ENCODE data around the gene POR. TPM values are rescaled to one million over a fixed set of nuclear protein-coding genes. Genes with fewer than 3 reads are reported as not detected.

Gene POR
- total RNA-seq, 4 donors from 2014 or later: 66.6 to 244 (median 107) TPM

GRCh38 chr7:75980430-75981202 lies 65.7 kb downstream of the POR start:
- WGBS, 2 donors: 85 to 86% methylated on average over 25 to 27 of the region's 29 CpGs

GRCh38 chr7:75981203-75981452 lies 66.2 kb downstream of the POR start:
- WGBS, 2 donors: 78 to 86% methylated on average over 10 to 11 of the region's 12 CpGs
- Histone ChIP-seq H3K9me3 (no peaks in the 10 kb centered on the region), H3K36me3 (peaks cover 4 to 75% (median 23%) of the 10 kb centered on the region in 3 donors), H3K27ac (no peak overlapping the region), H3K27me3 (no peaks in the 10 kb centered on the region), H3K4me1 (peaks cover 0 to 65% (median 0%) of the 10 kb centered on the region in 4 donors), H3K4me3 (no peak overlapping the region)
- TF ChIP-seq POLR2A (IDR thresholded peaks at IDR 0.05) (no peak), CTCF (IDR thresholded peaks at IDR 0.05) (no peak), EP300 (IDR thresholded peaks at IDR 0.05) (no peak)
- no peak for DNase-seq (ENCODE audit: low spot score in 2 of 2)

More at GRCh38 chr7:75980430-75981202, 65.7 kb downstream of the POR start:
- peaks cover 0 to 60% (median 0%) of the 10 kb centered on the region in 4 donors for H3K4me1 ChIP-seq
- H3K27ac ChIP-seq: peak overlapping the region in 2 of 4 donors; percentile 31 to 58
- no peak for TF ChIP-seq CTCF (IDR thresholded peaks at IDR 0.05)
- TF ChIP-seq POLR2A (IDR thresholded peaks at IDR 0.05): no peak
- no peak for TF ChIP-seq EP300 (IDR thresholded peaks at IDR 0.05)
- DNase-seq (ENCODE audit: low spot score in 2 of 2): no peak
- peaks cover 4 to 70% (median 18%) of the 10 kb centered on the region in 3 donors for H3K36me3 ChIP-seq
- H3K9me3 ChIP-seq: no peaks in the 10 kb centered on the region
- H3K27me3 ChIP-seq: no peaks in the 10 kb centered on the region
- no peak overlapping the region for H3K4me3 ChIP-seq

- TF ChIP-seq POLR2A (IDR thresholded peaks at IDR 0.05): no peak
- no peak for TF ChIP-seq EP300 (IDR thresholded peaks at IDR 0.05)
- no peak for TF ChIP-seq CTCF (IDR thresholded peaks at IDR 0.05)
Observed at GRCh38 chr7:75981453-75982305, 66.7 kb downstream of the POR start.

GRCh38 chr7:75982306-75983064 lies 67.5 kb downstream of the POR start:
- no peak for DNase-seq (ENCODE audit: low spot score in 2 of 2)
- Histone ChIP-seq H3K4me3 (no peak overlapping the region), H3K27ac (no peak overlapping the region), H3K9me3 (no peaks in the 10 kb centered on the region), H3K4me1 (peaks cover 0 to 66% (median 0%) of the 10 kb centered on the region in 4 donors), H3K36me3 (peaks cover 4 to 84% (median 32%) of the 10 kb centered on the region in 3 donors), H3K27me3 (no peaks in the 10 kb centered on the region)
- WGBS, 2 donors: 74 to 89% methylated on average over 20 to 22 of the region's 22 CpGs
- TF ChIP-seq EP300 (IDR thresholded peaks at IDR 0.05): no peak
- no peak for TF ChIP-seq CTCF (IDR thresholded peaks at IDR 0.05)
- TF ChIP-seq POLR2A (IDR thresholded peaks at IDR 0.05): no peak

More at GRCh38 chr7:75981453-75982305, 66.7 kb downstream of the POR start:
- H3K27ac ChIP-seq: no peak overlapping the region
- DNase-seq (ENCODE audit: low spot score in 2 of 2): no peak
- no peaks in the 10 kb centered on the region for H3K27me3 ChIP-seq
- no peak overlapping the region for H3K4me3 ChIP-seq
- no peaks in the 10 kb centered on the region for H3K9me3 ChIP-seq
- peaks cover 4 to 79% (median 29%) of the 10 kb centered on the region in 3 donors for H3K36me3 ChIP-seq
- 87 to 88% methylated on average over 37 to 38 of the region's 38 CpGs for WGBS, 2 donors
- peaks cover 0 to 70% (median 0%) of the 10 kb centered on the region in 4 donors for H3K4me1 ChIP-seq
